ENCODE measurements around the gene PGF.

- TF ChIP-seq ZNF274 (IDR thresholded peaks at IDR 0.05; ENCODE audit: low read depth, low read length) (no peak), YY1 (IDR thresholded peaks at IDR 0.05; ENCODE audit: insufficient read depth, insufficient read length) (no peak), SUZ12 (IDR thresholded peaks at IDR 0.05; ENCODE audit: extremely low read depth, insufficient read depth, insufficient read length) (no peak)
These were observed 2.5 kb downstream of the PGF start for GRCh38 chr14:74952697-74953484.
